Fibroblast of mammary gland (primary cell): ENCODE measurements around the gene ALDH9A1.

ENCODE experiments used
- DNase-seq: peaks from one replicate; pipeline ENCODE4 v3.0.0-alpha.2; 2010; ENCODE audit warnings: low read depth
- H3K4me3 ChIP-seq: 2 replicates; pipeline ENCODE4 v1.5.1; 2011; ENCODE audit warnings: low read depth, mild to moderate bottlenecking, low read length, moderate library complexity; ENCODE audit not compliant: control insufficient read depth
- TF ChIP-seq, protein P1 (sequence below): conservative IDR thresholded peaks from 2 replicates; pipeline ENCODE4 v1.5.1; 2011; ENCODE audit warnings: low read depth, low read length, inconsistent platforms; ENCODE audit not compliant: control insufficient read depth, insufficient read depth

The ALDH9A1 gene

DNA sequence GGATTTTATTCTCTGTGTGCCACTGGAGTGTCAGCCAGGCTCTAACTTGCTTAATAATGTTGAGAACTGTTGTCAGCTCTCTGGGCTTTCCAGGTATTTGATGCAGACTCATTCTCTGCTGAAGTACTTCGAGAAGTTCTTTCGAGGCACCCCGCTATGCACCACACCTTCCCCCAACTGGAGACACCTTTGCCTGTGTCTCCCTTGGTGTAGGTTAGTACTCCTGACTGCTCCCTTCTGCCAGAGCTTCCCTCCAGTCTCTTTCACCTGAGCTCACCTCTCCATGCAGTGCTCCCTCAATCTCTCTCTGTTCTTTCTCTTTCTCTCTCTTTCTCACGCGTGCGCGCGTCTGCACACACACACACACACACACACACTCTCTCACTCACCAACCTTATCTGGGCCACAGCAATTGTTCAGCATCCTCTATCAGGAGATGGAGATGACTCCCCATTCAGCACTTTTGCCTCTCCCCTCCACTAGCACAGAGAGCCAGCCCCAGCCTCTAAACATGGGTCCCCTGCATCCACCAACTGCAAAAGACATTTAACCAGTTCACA lies 81.3 kb downstream of the ALDH9A1 start:
- H3K4me3 ChIP-seq: no peak overlapping the region
- TF ChIP-seq, protein P1, sequence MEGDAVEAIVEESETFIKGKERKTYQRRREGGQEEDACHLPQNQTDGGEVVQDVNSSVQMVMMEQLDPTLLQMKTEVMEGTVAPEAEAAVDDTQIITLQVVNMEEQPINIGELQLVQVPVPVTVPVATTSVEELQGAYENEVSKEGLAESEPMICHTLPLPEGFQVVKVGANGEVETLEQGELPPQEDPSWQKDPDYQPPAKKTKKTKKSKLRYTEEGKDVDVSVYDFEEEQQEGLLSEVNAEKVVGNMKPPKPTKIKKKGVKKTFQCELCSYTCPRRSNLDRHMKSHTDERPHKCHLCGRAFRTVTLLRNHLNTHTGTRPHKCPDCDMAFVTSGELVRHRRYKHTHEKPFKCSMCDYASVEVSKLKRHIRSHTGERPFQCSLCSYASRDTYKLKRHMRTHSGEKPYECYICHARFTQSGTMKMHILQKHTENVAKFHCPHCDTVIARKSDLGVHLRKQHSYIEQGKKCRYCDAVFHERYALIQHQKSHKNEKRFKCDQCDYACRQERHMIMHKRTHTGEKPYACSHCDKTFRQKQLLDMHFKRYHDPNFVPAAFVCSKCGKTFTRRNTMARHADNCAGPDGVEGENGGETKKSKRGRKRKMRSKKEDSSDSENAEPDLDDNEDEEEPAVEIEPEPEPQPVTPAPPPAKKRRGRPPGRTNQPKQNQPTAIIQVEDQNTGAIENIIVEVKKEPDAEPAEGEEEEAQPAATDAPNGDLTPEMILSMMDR: no peak
- no peak for DNase-seq

DNA sequence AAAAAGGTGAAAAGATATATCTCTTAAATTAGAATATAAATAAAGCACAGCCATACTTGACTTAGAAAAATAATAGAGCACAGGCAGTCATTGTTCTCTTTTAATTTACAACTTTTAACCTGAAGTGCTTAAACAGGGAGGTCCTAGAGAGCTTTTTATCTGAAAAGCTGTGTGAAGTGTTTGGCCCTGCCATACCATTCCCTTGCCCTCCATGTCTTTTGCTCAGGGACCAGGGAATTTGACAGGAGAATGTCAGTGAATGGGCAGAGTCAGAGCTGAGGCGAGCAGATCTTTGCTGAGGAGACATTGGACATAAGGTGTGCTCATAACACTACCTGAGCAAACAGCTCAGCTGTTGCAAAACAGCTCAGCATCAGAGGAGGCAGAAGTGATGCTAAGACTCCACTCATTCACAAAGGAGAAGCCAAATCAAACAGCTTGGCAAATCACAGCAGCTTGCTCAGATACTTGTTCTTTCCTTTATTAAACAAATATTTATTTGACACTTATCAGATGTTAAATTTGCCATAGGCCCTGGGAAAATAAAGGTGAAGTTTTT lies 82.2 kb downstream of the ALDH9A1 start:
- no peak overlapping the region for H3K4me3 ChIP-seq
- TF ChIP-seq, protein P1: no peak
- no peak for DNase-seq
